Activated B cell treated with CpG ODN at 0.5 μM for 24 hours (primary cell): ENCODE results near the gene HSBP1. TPM values are rescaled to one million over a fixed set of nuclear protein-coding genes. Genes with fewer than 3 reads are reported as not detected.

Experiments used
- ATAC-seq: fragments of 200-7000 bp; cut with Tn5 transposase; one replicate; pipeline ENCODE4 v1.10.0; 2021; ENCODE audit warnings: low read depth, mild to moderate bottlenecking, moderate library complexity
- CTCF ChIA-PET: fragments of 350-600 bp; sonication (Branson Sonifier 250); formaldehyde crosslinking; loops from one replicate; lab custom pipeline; 2021; ENCODE audit warnings: antibody characterized with exemption; lab: Charles Lee
- POLR2A ChIA-PET: fragments of 350-600 bp; sonication (Branson Sonifier 250); formaldehyde crosslinking; loops from one replicate; lab custom pipeline; 2021; ENCODE audit warnings: antibody characterized with exemption; lab: Charles Lee
- DNase-seq: peaks from one replicate; pipeline ENCODE4 v3.0.0; 2022
- H3K27ac Mint-ChIP-seq: one replicate; pipeline ENCODE4 v1.8.0; 2020; ENCODE audit warnings: mixed read lengths
- H3K27me3 Mint-ChIP-seq: one replicate; pipeline ENCODE4 v1.8.0; 2021; ENCODE audit warnings: mixed read lengths
- H3K36me3 Mint-ChIP-seq: one replicate; pipeline ENCODE4 v1.8.0; 2021; ENCODE audit warnings: low read depth, mixed read lengths
- H3K4me1 Mint-ChIP-seq: one replicate; pipeline ENCODE4 v1.8.0; 2021; ENCODE audit warnings: mixed read lengths
- H3K4me3 Mint-ChIP-seq: one replicate; pipeline ENCODE4 v1.8.0; 2020; ENCODE audit warnings: mild to moderate bottlenecking, mixed read lengths
- H3K9me3 Mint-ChIP-seq: one replicate; pipeline ENCODE4 v1.8.0; 2020; ENCODE audit warnings: mixed read lengths
- CTCF ChIP-seq: fragments of 200-600 bp; IDR thresholded peaks from one replicate; pipeline ENCODE4 v1.8.0; 2022; ENCODE audit warnings: antibody characterized with exemption, mild to moderate bottlenecking
- intact Hi-C: fragments of 100-400 bp; cut with micrococcal nuclease; formaldehyde crosslinking; loops from one replicate; pipeline ENCODE4 v1.15.1; 2024
- total RNA-seq: library from RNA; stranded (reverse); gene quantifications from 2 replicates; pipeline ENCODE4 v1.2.3, GENCODE V29; 2022

The HSBP1 gene
- total RNA-seq, 1 donor from 2014 or later = 54.0 TPM

GRCh38 chr16:83845263-83845662 lies 37.5 kb downstream of the HSBP1 start:
- ChIA-PET POLR2A (no interaction called here), CTCF (no interaction called here)
- H3K27ac Mint-ChIP-seq = no peak overlapping the region
- no peaks in the 10 kb centered on the region for H3K36me3 Mint-ChIP-seq
- no peak for TF ChIP-seq CTCF
- intact Hi-C loops = no loop called here
- H3K9me3 Mint-ChIP-seq = no peaks in the 10 kb centered on the region
- H3K4me3 Mint-ChIP-seq = no peak overlapping the region
- ATAC-seq (no peak), DNase-seq (no peak)
- H3K4me1 Mint-ChIP-seq = peaks cover 48% of the 10 kb centered on the region
- H3K27me3 Mint-ChIP-seq = no peaks in the 10 kb centered on the region

GRCh38 chr16:83847371-83848225 lies 39.8 kb downstream of the HSBP1 start:
- H3K4me1 Mint-ChIP-seq = peaks cover 36% of the 10 kb centered on the region
- ATAC-seq (no peak), DNase-seq (no peak)
- no peaks in the 10 kb centered on the region for H3K9me3 Mint-ChIP-seq
- TF ChIP-seq CTCF = no peak
- H3K27ac Mint-ChIP-seq = no peak overlapping the region
- H3K27me3 Mint-ChIP-seq = peaks cover 5% of the 10 kb centered on the region
- no peak overlapping the region for H3K4me3 Mint-ChIP-seq
- intact Hi-C loops = no loop called here
- ChIA-PET CTCF (no interaction called here), POLR2A (interaction anchor here (0.7 kb wide), 1 partner anchor 104 kb away, joined by 3 read pairs; no protein-coding TSS in a partner anchor)
- H3K36me3 Mint-ChIP-seq = no peaks in the 10 kb centered on the region

- H3K36me3 Mint-ChIP-seq = no peaks in the 10 kb centered on the region
- ATAC-seq (no peak), DNase-seq (no peak)
- peaks cover 7% of the 10 kb centered on the region for H3K27me3 Mint-ChIP-seq
- POLR2A ChIA-PET = no interaction called here
- no peak for TF ChIP-seq CTCF
- H3K4me3 Mint-ChIP-seq = no peak overlapping the region
- no peak overlapping the region for H3K27ac Mint-ChIP-seq
- CTCF ChIA-PET = no interaction called here
- H3K9me3 Mint-ChIP-seq = no peaks in the 10 kb centered on the region
- peaks cover 18% of the 10 kb centered on the region for H3K4me1 Mint-ChIP-seq
- intact Hi-C loops = no loop called here
These were observed 41.6 kb downstream of the HSBP1 start for GRCh38 chr16:83849421-83849820.

GRCh38 chr16:83850947-83851346 lies 43.2 kb downstream of the HSBP1 start:
- peaks cover 7% of the 10 kb centered on the region for H3K27me3 Mint-ChIP-seq
- no peak for DNase-seq
- intact Hi-C loops = no loop called here
- no peak for TF ChIP-seq CTCF
- ChIA-PET POLR2A (no interaction called here), CTCF (no interaction called here)
- H3K27ac Mint-ChIP-seq = no peak overlapping the region
- no peak for ATAC-seq
- no peaks in the 10 kb centered on the region for H3K9me3 Mint-ChIP-seq
- H3K36me3 Mint-ChIP-seq = no peaks in the 10 kb centered on the region
- H3K4me1 Mint-ChIP-seq = peaks cover 10% of the 10 kb centered on the region
- no peak overlapping the region for H3K4me3 Mint-ChIP-seq

GRCh38 chr16:83851473-83851872 lies 43.7 kb downstream of the HSBP1 start:
- ChIA-PET CTCF (no interaction called here), POLR2A (no interaction called here)
- no peaks in the 10 kb centered on the region for H3K36me3 Mint-ChIP-seq
- no peaks in the 10 kb centered on the region for H3K9me3 Mint-ChIP-seq
- DNase-seq (no peak), ATAC-seq (no peak)
- no peak overlapping the region for H3K27ac Mint-ChIP-seq
- intact Hi-C loops = no loop called here
- peaks cover 10% of the 10 kb centered on the region for H3K4me1 Mint-ChIP-seq
- H3K4me3 Mint-ChIP-seq = no peak overlapping the region
- peaks cover 7% of the 10 kb centered on the region for H3K27me3 Mint-ChIP-seq
- no peak for TF ChIP-seq CTCF
